SK-N-SH treated with all-trans-retinoic acid at 6 μM for 48 hours (cell line): ENCODE measurements around the gene ST6GALNAC4.

Experiments
- ARNTL ChIP-seq: fragments of 450-650 bp; formaldehyde crosslinking; IDR thresholded peaks from 2 replicates; pipeline ENCODE4 v1.5.0; 2020; ENCODE audit warnings: low read depth, mild to moderate bottlenecking, moderate library complexity, borderline replicate concordance
- BACH2 ChIP-seq: fragments of 250-450 bp; sonication (Bioruptor Pico); IDR thresholded peaks from 2 replicates; pipeline ENCODE4 v1.9.0; 2021; ENCODE audit warnings: mild to moderate bottlenecking, borderline replicate concordance
- CSRNP3 ChIP-seq: fragments of 250-450 bp; sonication (Bioruptor Pico); IDR thresholded peaks from 2 replicates; pipeline ENCODE4 v1.5.1; 2021; ENCODE audit warnings: mild to moderate bottlenecking, moderate library complexity
- ESRRG ChIP-seq: fragments of 250-450 bp; sonication (Bioruptor Pico); IDR thresholded peaks from 2 replicates; pipeline ENCODE4 v1.6.1; 2021; ENCODE audit warnings: mild to moderate bottlenecking
- GLIS3 ChIP-seq: fragments of 250-450 bp; sonication (Bioruptor Pico); IDR thresholded peaks from 2 replicates; pipeline ENCODE4 v1.5.0; 2020; ENCODE audit warnings: mild to moderate bottlenecking, moderate library complexity
- RARB ChIP-seq: fragments of 250-450 bp; sonication (Bioruptor Pico); IDR thresholded peaks from 2 replicates; pipeline ENCODE4 v1.8.0; 2021; ENCODE audit warnings: mild to moderate bottlenecking, moderate library complexity

DNA sequence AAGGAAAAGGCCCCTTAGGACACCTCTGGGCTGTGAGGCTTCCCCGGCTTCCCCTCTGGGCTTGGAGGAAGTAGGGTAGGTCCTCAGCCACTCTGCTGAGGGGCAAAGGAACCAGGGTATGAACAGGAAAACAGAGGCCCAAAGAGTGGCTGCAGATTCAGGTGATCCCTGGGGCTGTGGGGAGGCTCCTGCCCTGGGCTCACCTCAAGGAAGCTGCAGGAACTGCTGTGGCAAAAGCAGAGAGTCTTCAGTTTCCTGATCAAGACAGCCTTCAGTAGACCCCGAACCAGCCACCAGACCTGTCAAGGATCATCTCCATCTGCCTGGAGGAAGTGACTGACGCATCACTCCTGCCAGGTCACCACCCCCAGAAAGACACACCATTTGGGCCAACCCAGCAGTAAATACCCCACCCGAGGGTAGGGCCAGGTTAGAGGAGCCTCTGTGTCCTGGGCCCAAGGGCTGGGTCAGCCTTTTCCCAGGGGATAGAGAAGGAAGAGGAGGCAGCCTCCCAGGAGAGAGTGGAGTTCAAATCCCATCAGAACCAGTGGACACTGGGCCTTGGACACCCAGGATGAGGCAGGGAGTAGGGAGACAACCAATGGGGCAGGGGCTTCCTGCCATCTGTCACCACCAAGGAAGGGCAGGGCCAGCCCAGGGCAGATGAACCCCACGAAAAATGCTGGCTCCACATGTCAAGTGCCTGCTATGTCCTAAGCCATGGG lies 11.7 kb downstream of the ST6GALNAC4 start:
- TF ChIP-seq ARNTL (CRISPR knock-in tag) (no peak), ESRRG (no peak), BACH2 (no peak), RARB (CRISPR knock-in tag) (no peak), GLIS3 (CRISPR knock-in tag) (no peak), CSRNP3 (CRISPR knock-in tag) (no peak)
